ENCODE data around the gene HIBCH. TPM values are rescaled to one million over a fixed set of nuclear protein-coding genes. Genes with fewer than 3 reads are reported as not detected.
"Not testable (repeated sequence)": the region's sequence is repeated elsewhere in the genome, so short reads cannot be mapped to it uniquely, and the experiment has no call there.

HIBCH gene, protein sequence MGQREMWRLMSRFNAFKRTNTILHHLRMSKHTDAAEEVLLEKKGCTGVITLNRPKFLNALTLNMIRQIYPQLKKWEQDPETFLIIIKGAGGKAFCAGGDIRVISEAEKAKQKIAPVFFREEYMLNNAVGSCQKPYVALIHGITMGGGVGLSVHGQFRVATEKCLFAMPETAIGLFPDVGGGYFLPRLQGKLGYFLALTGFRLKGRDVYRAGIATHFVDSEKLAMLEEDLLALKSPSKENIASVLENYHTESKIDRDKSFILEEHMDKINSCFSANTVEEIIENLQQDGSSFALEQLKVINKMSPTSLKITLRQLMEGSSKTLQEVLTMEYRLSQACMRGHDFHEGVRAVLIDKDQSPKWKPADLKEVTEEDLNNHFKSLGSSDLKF
- total RNA-seq (2014; rRNA removed; shearing (Covaris generic)) = 16.6 and 20.0 TPM in 2 replicates
- 10.2 and 18.0 TPM in 2 replicates for polyA plus RNA-seq (2015; cell fraction: cytosol; rRNA removed)
- polyA plus RNA-seq (2015; cell fraction: nucleus; rRNA removed) = 25.3 and 34.0 TPM in 2 replicates

DNA sequence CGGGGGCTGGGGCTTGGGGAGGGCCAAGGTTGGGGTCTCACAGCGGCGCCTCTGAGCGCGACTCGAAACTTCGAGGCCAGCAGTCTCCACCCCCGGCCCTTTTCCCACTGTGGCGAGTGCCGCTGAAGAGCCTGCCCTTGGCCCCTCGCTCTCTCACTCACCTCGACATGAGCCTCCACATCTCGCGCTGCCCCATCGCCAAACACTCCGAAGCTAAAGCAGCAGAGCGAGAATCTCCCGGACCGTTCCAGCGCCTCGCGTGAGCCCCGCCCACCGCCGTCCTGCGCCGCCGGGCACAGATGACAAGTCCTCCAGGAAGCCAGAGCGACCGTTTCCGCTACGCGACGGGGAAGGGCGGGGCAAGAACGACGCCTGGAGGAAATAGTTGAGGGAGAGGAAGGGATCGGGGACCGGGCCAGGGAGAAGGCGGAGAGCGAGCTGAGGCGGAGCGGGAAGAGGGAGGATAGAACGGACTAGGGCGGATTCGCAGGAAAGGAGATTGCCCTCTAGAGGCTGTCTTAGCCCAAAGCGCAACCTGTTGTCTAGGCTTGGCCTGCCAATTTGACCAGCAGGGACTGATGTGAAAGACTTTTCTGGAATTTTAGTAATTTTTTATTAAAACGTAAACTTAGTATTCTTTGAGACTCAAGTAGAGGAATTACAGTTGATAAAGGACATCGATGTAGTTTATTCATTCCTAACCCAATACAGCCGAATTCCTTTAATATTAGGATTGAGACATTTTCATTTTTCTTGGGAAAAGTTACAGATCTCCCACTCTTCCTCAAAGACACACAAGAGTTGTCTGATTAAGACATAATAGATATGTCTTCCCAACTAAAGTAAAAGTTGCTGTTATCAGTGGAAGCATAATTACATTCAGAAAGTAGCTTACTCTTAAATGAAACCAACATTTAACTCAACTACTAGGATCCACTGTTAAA, at the start of gene HIBCH:
Gene HIBCH, minus strand, starts transcription at position 272 of the 944 bp plus-strand sequence. Its CDS starts 76 bp downstream, at position 196.
- DNase-seq (ENCODE audit: low read depth, low spot score) = peak; percentile 98
- in situ Hi-C loops (cut with HindIII; ENCODE audit: low pct_unique_long_range_greater_than_20kb, low sequenced_read_pairs) = no loop called here

GRCh38 chr2:190367091-190367490, 47.5 kb upstream of the HIBCH start:
- no peak for DNase-seq (ENCODE audit: low read depth, low spot score)
- in situ Hi-C loops (cut with HindIII; ENCODE audit: low pct_unique_long_range_greater_than_20kb, low sequenced_read_pairs) = no loop called here

- in situ Hi-C loops (cut with HindIII; ENCODE audit: low pct_unique_long_range_greater_than_20kb, low sequenced_read_pairs) = no loop called here
Measured at GRCh38 chr2:190366248-190366753, 46.7 kb upstream of the HIBCH start.

GRCh38 chr2:190365499-190366204, 46.0 kb upstream of the HIBCH start:
- in situ Hi-C loops (cut with HindIII; ENCODE audit: low pct_unique_long_range_greater_than_20kb, low sequenced_read_pairs) = no loop called here
- DNase-seq (ENCODE audit: low read depth, low spot score) = no peak

More at GRCh38 chr2:190366248-190366753, 46.7 kb upstream of the HIBCH start:
- no peak for DNase-seq (ENCODE audit: low read depth, low spot score)

DNA sequence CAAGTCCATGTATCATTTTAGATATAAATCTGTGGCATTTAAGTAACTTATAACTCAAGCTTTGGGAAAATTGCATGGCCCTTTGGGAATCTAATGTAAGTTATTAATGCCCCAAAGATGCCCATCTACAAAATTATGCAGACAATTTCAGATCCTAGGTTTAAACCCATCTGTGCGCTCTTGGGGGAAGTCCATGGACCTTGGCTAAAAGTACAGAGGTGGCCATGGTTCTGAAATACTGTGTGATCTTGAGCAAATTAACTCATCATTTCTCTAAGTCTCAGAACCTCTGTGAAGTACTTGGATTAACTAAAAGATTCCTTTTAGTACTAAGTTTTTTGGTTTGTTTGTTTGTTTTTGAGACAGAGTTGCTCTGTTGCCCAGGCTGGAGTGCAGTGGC, 43.3 kb upstream of the HIBCH start:
- no peak for DNase-seq (ENCODE audit: low read depth, low spot score)
- in situ Hi-C loops (cut with HindIII; ENCODE audit: low pct_unique_long_range_greater_than_20kb, low sequenced_read_pairs) = no loop called here

- DNase-seq (ENCODE audit: low read depth, low spot score) = no peak
- in situ Hi-C loops (cut with HindIII; ENCODE audit: low pct_unique_long_range_greater_than_20kb, low sequenced_read_pairs) = no loop called here
Measured at GRCh38 chr2:190361572-190361971, 41.9 kb upstream of the HIBCH start.

DNA sequence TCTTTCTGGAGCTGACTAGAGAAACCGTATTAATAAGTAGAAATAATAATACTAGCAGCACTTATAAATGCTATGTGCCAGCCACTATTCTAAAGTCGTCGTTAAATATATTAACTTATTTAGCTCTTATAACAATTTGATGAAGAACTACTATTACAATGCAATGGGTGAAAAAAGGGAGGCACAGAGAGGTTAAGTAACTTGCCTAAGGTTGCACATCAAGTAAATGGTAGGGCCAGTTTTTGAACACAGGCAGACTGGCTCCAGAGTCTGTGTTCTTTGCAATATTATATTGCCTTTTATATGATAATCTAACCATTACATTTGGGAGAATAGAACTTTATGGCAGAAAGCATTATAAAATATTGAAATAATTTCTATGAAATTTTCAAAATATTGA, 41.3 kb upstream of the HIBCH start:
- in situ Hi-C loops (cut with HindIII; ENCODE audit: low pct_unique_long_range_greater_than_20kb, low sequenced_read_pairs) = no loop called here
- DNase-seq (ENCODE audit: low read depth, low spot score) = no peak

DNA sequence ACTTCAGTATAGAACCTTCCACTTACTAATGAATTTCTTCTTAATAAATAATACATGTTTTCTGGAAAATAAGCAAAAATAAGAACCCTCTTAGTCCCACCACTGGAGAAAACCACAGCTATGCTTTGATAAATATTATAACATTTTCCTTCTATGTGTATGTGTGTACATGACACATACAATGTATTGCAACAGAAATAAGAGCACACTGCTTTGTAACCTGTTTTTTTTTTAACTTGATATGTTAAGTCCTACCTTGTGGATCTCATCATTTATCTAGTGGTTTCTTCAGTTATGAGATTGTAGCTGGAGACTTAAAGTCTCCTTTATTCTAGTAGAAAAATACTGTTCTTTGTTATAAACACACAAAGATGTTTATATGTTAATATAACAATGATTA, 40.9 kb upstream of the HIBCH start:
- in situ Hi-C loops (cut with HindIII; ENCODE audit: low pct_unique_long_range_greater_than_20kb, low sequenced_read_pairs) = no loop called here

GRCh38 chr2:190358655-190359448, 39.2 kb upstream of the HIBCH start:
- DNase-seq (ENCODE audit: low read depth, low spot score) = not testable (repeated sequence)

More for the DNA sequence above, 40.9 kb upstream of the HIBCH start:
- no peak for DNase-seq (ENCODE audit: low read depth, low spot score)

GRCh38 chr2:190357600-190357999, 38.0 kb upstream of the HIBCH start:
- no peak for DNase-seq (ENCODE audit: low read depth, low spot score)
- in situ Hi-C loops (cut with HindIII; ENCODE audit: low pct_unique_long_range_greater_than_20kb, low sequenced_read_pairs) = no loop called here

More at GRCh38 chr2:190358655-190359448, 39.2 kb upstream of the HIBCH start:
- in situ Hi-C loops (cut with HindIII; ENCODE audit: low pct_unique_long_range_greater_than_20kb, low sequenced_read_pairs) = not testable (repeated sequence)

DNA sequence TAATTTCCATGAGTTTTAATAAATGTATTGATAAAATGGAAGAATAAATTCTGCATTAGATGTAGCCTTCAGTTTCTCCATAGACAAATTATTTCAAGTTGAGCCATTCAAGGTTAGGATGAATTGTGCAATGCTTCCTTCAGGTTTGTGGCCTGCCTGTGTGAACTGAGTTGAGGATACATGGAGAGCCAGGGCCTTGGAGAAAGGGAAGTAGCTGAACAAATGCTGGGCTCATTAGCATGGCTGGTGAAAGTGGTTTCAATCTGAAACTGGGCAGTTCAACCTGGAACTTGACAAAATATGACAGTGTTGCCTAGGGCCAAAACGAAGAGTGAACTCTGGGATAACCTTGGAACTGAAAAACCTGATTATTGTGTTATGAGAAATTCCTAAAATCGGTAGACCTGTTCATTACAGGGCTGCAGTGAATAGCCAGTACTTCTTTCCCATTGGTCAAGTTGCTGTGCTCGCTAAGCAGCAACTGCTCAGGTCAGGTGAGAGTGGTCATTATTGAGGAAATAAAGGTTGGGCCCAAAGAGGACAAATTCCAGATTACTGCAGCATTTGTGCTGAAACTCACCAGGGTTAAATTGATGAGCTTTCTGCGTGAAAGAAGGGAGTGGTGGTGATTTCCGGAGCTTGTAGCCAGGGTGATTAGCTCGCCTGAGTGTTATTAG, 36.5 kb upstream of the HIBCH start:
- no peak for DNase-seq (ENCODE audit: low read depth, low spot score)
- in situ Hi-C loops (cut with HindIII; ENCODE audit: low pct_unique_long_range_greater_than_20kb, low sequenced_read_pairs) = no loop called here

DNA sequence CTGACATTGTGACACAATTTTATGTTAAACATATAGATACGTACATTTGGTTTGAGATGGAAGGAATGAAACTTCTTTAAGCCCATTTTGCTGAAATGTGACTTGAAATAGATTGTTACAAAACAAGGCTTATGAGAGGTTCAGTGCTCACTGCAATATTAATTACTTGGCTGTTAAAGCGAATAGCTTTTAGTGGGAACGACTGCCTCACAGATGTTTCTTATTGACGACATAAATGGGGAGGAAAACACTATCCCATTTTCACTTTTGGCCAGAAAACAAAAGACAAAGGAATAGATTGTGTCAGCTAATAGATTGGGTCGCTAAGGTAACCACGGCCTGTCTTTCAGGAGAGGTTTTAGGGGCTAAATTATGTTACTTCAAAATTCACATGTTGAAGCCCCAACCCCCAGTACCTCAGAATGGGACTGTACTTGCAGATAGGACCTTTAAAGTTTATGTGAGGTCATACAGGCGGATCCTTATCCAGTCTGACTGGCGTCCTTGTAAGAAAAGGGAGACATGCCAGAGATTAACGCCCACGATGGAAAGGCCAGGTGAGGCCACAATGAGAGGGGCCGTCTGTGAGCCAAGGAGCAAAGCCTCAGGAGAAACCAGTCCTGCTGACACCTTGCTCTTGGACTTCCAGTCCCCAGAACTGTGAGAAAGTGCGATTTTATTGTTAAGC, 34.5 kb upstream of the HIBCH start:
- peak; percentile 49 for DNase-seq (ENCODE audit: low read depth, low spot score)
- in situ Hi-C loops (cut with HindIII; ENCODE audit: low pct_unique_long_range_greater_than_20kb, low sequenced_read_pairs) = no loop called here

- DNase-seq (ENCODE audit: low read depth, low spot score) = no peak
- in situ Hi-C loops (cut with HindIII; ENCODE audit: low pct_unique_long_range_greater_than_20kb, low sequenced_read_pairs) = no loop called here
Measured at GRCh38 chr2:190353537-190353899, 33.9 kb upstream of the HIBCH start.

GRCh38 chr2:190352668-190353536, 33.3 kb upstream of the HIBCH start:
- no peak for DNase-seq (ENCODE audit: low read depth, low spot score)

GRCh38 chr2:190351955-190352354, 32.3 kb upstream of the HIBCH start:
- DNase-seq (ENCODE audit: low read depth, low spot score) = no peak
- in situ Hi-C loops (cut with HindIII; ENCODE audit: low pct_unique_long_range_greater_than_20kb, low sequenced_read_pairs) = no loop called here

More at GRCh38 chr2:190352668-190353536, 33.3 kb upstream of the HIBCH start:
- in situ Hi-C loops (cut with HindIII; ENCODE audit: low pct_unique_long_range_greater_than_20kb, low sequenced_read_pairs) = no loop called here

Measured in SK-MEL-5 (cell line).